HG03175 (cell line): ENCODE data around the gene IL1RAPL2.
"Not testable (repeated sequence)": the region's sequence is repeated elsewhere in the genome, so short reads cannot be mapped to it uniquely, and the experiment has no call there.

Experiments
- ATAC-seq: cut with Tn5 transposase; IDR thresholded peaks from one replicate; pipeline ENCODE4 v1.9.1; 2021; ENCODE audit warnings: mild to moderate bottlenecking, moderate library complexity; ENCODE audit not compliant: unreplicated experiment

IL1RAPL2 gene

GRCh38 chrX:105658136-105658535 is 1092.1 kb downstream of the IL1RAPL2 start:
- ATAC-seq: no peak

GRCh38 chrX:105662248-105662647 is 1096.2 kb downstream of the IL1RAPL2 start:
- ATAC-seq: no peak

- no peak for ATAC-seq
Measured at GRCh38 chrX:105664243-105664642, 1098.2 kb downstream of the IL1RAPL2 start.

GRCh38 chrX:105684288-105684687 is 1118.3 kb downstream of the IL1RAPL2 start:
- not testable (repeated sequence) for ATAC-seq

GRCh38 chrX:105694839-105695238 is 1128.8 kb downstream of the IL1RAPL2 start:
- no peak for ATAC-seq

- no peak for ATAC-seq
Measured at GRCh38 chrX:105695451-105695850, 1129.5 kb downstream of the IL1RAPL2 start.

GRCh38 chrX:105696870-105697269 is 1130.9 kb downstream of the IL1RAPL2 start:
- no peak for ATAC-seq

- ATAC-seq: no peak
Measured at GRCh38 chrX:105697984-105698781, 1132.2 kb downstream of the IL1RAPL2 start.

- ATAC-seq: no peak
Measured at GRCh38 chrX:105700331-105700730, 1134.3 kb downstream of the IL1RAPL2 start.

- ATAC-seq: no peak
Measured at GRCh38 chrX:105701310-105702052, 1135.5 kb downstream of the IL1RAPL2 start.

- no peak for ATAC-seq
Measured at GRCh38 chrX:105703876-105704275, 1137.9 kb downstream of the IL1RAPL2 start.

GRCh38 chrX:105706041-105706440 is 1140.0 kb downstream of the IL1RAPL2 start:
- ATAC-seq: no peak

- ATAC-seq: no peak
Measured at GRCh38 chrX:105711805-105712204, 1145.8 kb downstream of the IL1RAPL2 start.

- ATAC-seq: no peak
Measured at GRCh38 chrX:105715746-105716145, 1149.7 kb downstream of the IL1RAPL2 start.

GRCh38 chrX:105723966-105724735 is 1158.2 kb downstream of the IL1RAPL2 start:
- ATAC-seq: no peak

GRCh38 chrX:105725228-105725627 is 1159.2 kb downstream of the IL1RAPL2 start:
- ATAC-seq: no peak

GRCh38 chrX:105738162-105738561 is 1172.2 kb downstream of the IL1RAPL2 start:
- peak; percentile 51 for ATAC-seq

GRCh38 chrX:105744291-105744690 is 1178.3 kb downstream of the IL1RAPL2 start:
- ATAC-seq: no peak

GRCh38 chrX:105744946-105745345 is 1178.9 kb downstream of the IL1RAPL2 start:
- no peak for ATAC-seq

- ATAC-seq: no peak
Measured at GRCh38 chrX:105745863-105746262, 1179.9 kb downstream of the IL1RAPL2 start.

- no peak for ATAC-seq
Measured at GRCh38 chrX:105752338-105752956, 1186.4 kb downstream of the IL1RAPL2 start.
